Ectodermal cell (in vitro differentiated cells): Measurements from ENCODE around the gene USP49.

Experiments
- H3K27ac ChIP-seq: 2 replicates; pipeline ENCODE4 v1.7.0; 2013; ENCODE audit warnings: mild to moderate bottlenecking, low read depth, low read length; ENCODE audit not compliant: insufficient read depth, poor library complexity, severe bottlenecking
- H3K27me3 ChIP-seq: 2 replicates; pipeline ENCODE4 v1.7.0; 2013; ENCODE audit warnings: mild to moderate bottlenecking, low read length; ENCODE audit not compliant: insufficient read depth, control insufficient read depth, poor library complexity, severe bottlenecking
- H3K36me3 ChIP-seq: one replicate; pipeline ENCODE4 v1.7.0; 2013; ENCODE audit warnings: low read length; ENCODE audit not compliant: control insufficient read depth, insufficient read depth
- H3K4me1 ChIP-seq: one replicate; pipeline ENCODE4 v1.7.0; 2013; ENCODE audit warnings: low read length; ENCODE audit not compliant: control insufficient read depth, insufficient read depth
- H3K4me3 ChIP-seq: 2 replicates; pipeline ENCODE4 v1.7.0; 2013; ENCODE audit warnings: low read depth, low read length, control low read depth; ENCODE audit not compliant: insufficient read depth
- H3K9me3 ChIP-seq: 2 replicates; pipeline ENCODE4 v1.7.0; 2013; ENCODE audit warnings: mild to moderate bottlenecking, low read length, moderate library complexity; ENCODE audit not compliant: control insufficient read depth
- WGBS, 2 experiments: methylation state at CpG; one replicate each; pipeline ENCODE4 v1.1.7; 2013; ENCODE audit warnings: missing lambda C conversion rate in 2 of 2; 5-methylcytosine and 5-hydroxymethylcytosine counted together

USP49 gene

GRCh38 chr6:41796474-41796873, 98.7 kb downstream of the USP49 start:
- H3K4me1 ChIP-seq, result no peaks in the 10 kb centered on the region
- WGBS, 2 experiments, result 96 to 98% methylated on average over 2 of the region's 2 CpGs
- H3K36me3 ChIP-seq, result peaks cover 10% of the 10 kb centered on the region
- no peak overlapping the region for H3K27ac ChIP-seq
- H3K9me3 ChIP-seq, result no peaks in the 10 kb centered on the region
- no peak overlapping the region for H3K4me3 ChIP-seq
- no peaks in the 10 kb centered on the region for H3K27me3 ChIP-seq

GRCh38 chr6:41791984-41792383, 103.2 kb downstream of the USP49 start:
- H3K27ac ChIP-seq, result no peak overlapping the region
- no peaks in the 10 kb centered on the region for H3K27me3 ChIP-seq
- H3K4me1 ChIP-seq, result no peaks in the 10 kb centered on the region
- WGBS, 2 experiments, result 91 to 95% methylated on average over 4 of the region's 4 CpGs
- H3K4me3 ChIP-seq, result no peak overlapping the region
- H3K36me3 ChIP-seq, result peaks cover 13% of the 10 kb centered on the region
- H3K9me3 ChIP-seq, result no peaks in the 10 kb centered on the region

- Histone ChIP-seq H3K9me3 (no peaks in the 10 kb centered on the region), H3K27ac (no peak overlapping the region), H3K4me3 (no peak overlapping the region), H3K4me1 (no peaks in the 10 kb centered on the region), H3K27me3 (no peaks in the 10 kb centered on the region), H3K36me3 (peaks cover 13% of the 10 kb centered on the region)
- 94 to 100% methylated on average over 1 of the region's 1 CpG for WGBS, 2 experiments
Measured at GRCh38 chr6:41791305-41791704, 103.9 kb downstream of the USP49 start.

- Histone ChIP-seq H3K4me3 (no peak overlapping the region), H3K36me3 (peaks cover 13% of the 10 kb centered on the region), H3K4me1 (no peaks in the 10 kb centered on the region), H3K27ac (no peak overlapping the region), H3K27me3 (peaks cover 12% of the 10 kb centered on the region), H3K9me3 (no peaks in the 10 kb centered on the region)
- WGBS, 2 experiments, result 97 to 100% methylated on average over 1 of the region's 1 CpG
Measured at GRCh38 chr6:41790045-41790444, 105.1 kb downstream of the USP49 start.

GRCh38 chr6:41789390-41789724, 105.8 kb downstream of the USP49 start:
- no peaks in the 10 kb centered on the region for H3K4me1 ChIP-seq
- H3K9me3 ChIP-seq, result no peaks in the 10 kb centered on the region
- peaks cover 13% of the 10 kb centered on the region for H3K27me3 ChIP-seq
- H3K36me3 ChIP-seq, result peaks cover 13% of the 10 kb centered on the region
- 94 to 98% methylated on average over 3 of the region's 3 CpGs for WGBS, 2 experiments
- H3K4me3 ChIP-seq, result no peak overlapping the region
- H3K27ac ChIP-seq, result no peak overlapping the region

GRCh38 chr6:41787219-41787917, 107.8 kb downstream of the USP49 start, which contains the start of gene TOMM6:
Gene TOMM6 (plus strand): TSS chr6:41787694. CDS start chr6:41787698, 4 bp downstream.
- peaks cover 13% of the 10 kb centered on the region for H3K27me3 ChIP-seq

GRCh38 chr6:41786451-41787218, 108.5 kb downstream of the USP49 start:
- no peaks in the 10 kb centered on the region for H3K9me3 ChIP-seq
- H3K36me3 ChIP-seq, result peaks cover 13% of the 10 kb centered on the region
- peaks cover 16% of the 10 kb centered on the region for H3K27me3 ChIP-seq
- no peaks in the 10 kb centered on the region for H3K4me1 ChIP-seq
- H3K4me3 ChIP-seq, result peak overlapping the region; percentile 99
- H3K27ac ChIP-seq, result peak overlapping the region; percentile 88
- 1% methylated on average over 58 of the region's 58 CpGs for WGBS, 2 experiments

More at GRCh38 chr6:41787219-41787917, 107.8 kb downstream of the USP49 start, which contains the start of gene TOMM6:
- Histone ChIP-seq H3K36me3 (peaks cover 13% of the 10 kb centered on the region), H3K4me3 (peak within 1 kb of the TSS; percentile 99), H3K27ac (peak within 1 kb of the TSS; percentile 88), H3K9me3 (no peaks in the 10 kb centered on the region), H3K4me1 (no peaks in the 10 kb centered on the region)
- WGBS, 2 experiments, result 0% methylated on average over 55 of the region's 55 CpGs

GRCh38 chr6:41785689-41786450, 109.3 kb downstream of the USP49 start:
- 28 to 29% methylated on average over 29 of the region's 29 CpGs for WGBS, 2 experiments
- Histone ChIP-seq H3K27me3 (peaks cover 24% of the 10 kb centered on the region), H3K36me3 (peaks cover 13% of the 10 kb centered on the region), H3K9me3 (no peaks in the 10 kb centered on the region), H3K4me3 (peak overlapping the region; percentile 99), H3K4me1 (peaks cover 5% of the 10 kb centered on the region), H3K27ac (no peak overlapping the region)

- Histone ChIP-seq H3K27ac (no peak overlapping the region), H3K27me3 (peaks cover 27% of the 10 kb centered on the region), H3K4me1 (peaks cover 5% of the 10 kb centered on the region), H3K4me3 (no peak overlapping the region), H3K36me3 (peaks cover 13% of the 10 kb centered on the region), H3K9me3 (no peaks in the 10 kb centered on the region)
- WGBS, 2 experiments, result 84 to 87% methylated on average over 11 of the region's 11 CpGs
Measured at GRCh38 chr6:41785254-41785653, 109.9 kb downstream of the USP49 start.
